Heart right ventricle (tissue), 16 donors: ENCODE results near the gene P2RY13. TPM values are rescaled to one million over a fixed set of nuclear protein-coding genes. Genes with fewer than 3 reads are reported as not detected.

Experiments used
- ATAC-seq, 8 donors: fragments of 200-7000 bp; cut with Tn5 transposase; one replicate each; pipeline ENCODE4 v1.9.1; 2020; ENCODE audit warnings: mild to moderate bottlenecking in 8 of 8, moderate library complexity in 8 of 8, moderate number of reproducible peaks in 1 of 8
- DNase-seq, 2 donors: peaks; one replicate each; pipeline ENCODE4 v3.0.0-alpha.2; 2020
- H3K27ac ChIP-seq, 10 donors: fragments of 200-600 bp; sonication (generic) in 2 of 10; one replicate each; pipeline versions ENCODE4 v1.5.0 to v1.8.0; 2020 to 2022; ENCODE audit warnings: mild to moderate bottlenecking in 3 of 10
- H3K27me3 ChIP-seq, 7 donors: fragments of 200-600 bp; one replicate each; pipeline ENCODE4 v1.8.0; 2021 to 2022; ENCODE audit warnings: mild to moderate bottlenecking in 2 of 7
- H3K36me3 ChIP-seq, 9 donors: fragments of 200-600 bp; sonication (generic) in 1 of 9; one replicate each; pipeline versions ENCODE4 v1.5.0 to v1.8.0; 2020 to 2022; ENCODE audit warnings: mild to moderate bottlenecking in 2 of 9
- H3K4me1 ChIP-seq, 9 donors: fragments of 200-600 bp; sonication (generic) in 1 of 9; one replicate each; pipeline versions ENCODE4 v1.5.0 to v1.8.0; 2020 to 2022; ENCODE audit warnings: mild to moderate bottlenecking in 4 of 9
- H3K4me3 ChIP-seq, 10 donors: fragments of 200-600 bp; sonication (generic) in 2 of 10; one replicate each; pipeline versions ENCODE4 v1.5.0 to v1.8.0; 2020 to 2022; ENCODE audit warnings: mild to moderate bottlenecking in 7 of 10, moderate library complexity in 2 of 10
- H3K9me3 ChIP-seq, 11 donors: fragments of 200-600 bp in 10 of 11; sonication (generic) in 2 of 11; one replicate each; pipeline versions ENCODE4 v1.5.0 to v1.8.0; 2013 to 2022; ENCODE audit warnings: mild to moderate bottlenecking in 2 of 11, control low read depth in 1 of 11, moderate library complexity in 1 of 11
- WGBS, 2 donors: extraction: QIAGEN DNeasy Blood & Tissue Kit; methylation state at CpG; one replicate each; pipeline ENCODE4 v1.1.7; 2013; ENCODE audit warnings: inconsistent platforms in 1 of 2; 5-methylcytosine and 5-hydroxymethylcytosine counted together
- intact Hi-C, 10 donors: fragments of 100-400 bp; cut with DNase I; formaldehyde crosslinking; loops; one replicate each; pipeline versions ENCODE4 v1.11.1 to v1.14.2; 2022
- polyA plus RNA-seq, 2 donors: library from polyadenylated mRNA; stranded (reverse); fragments of 200-250 nt; gene quantifications; one replicate each; pipeline ENCODE4 v1.2.3, GENCODE V29; 2013
- total RNA-seq, 10 donors: library from RNA; stranded (reverse); fragmentation: NEBNext Ultra II Directional in 3 of 10; extraction: Animal tissue kit (Norgen Biotek cat#: 25700) in 3 of 10; gene quantifications; one replicate each; pipeline versions ENCODE4 v1.2.1 to v1.2.4, GENCODE V29; 2021 to 2023
- TF ChIP-seq, protein P1 (sequence below), 9 donors: fragments of 200-600 bp; sonication (generic) in 2 of 9; IDR thresholded peaks; one replicate each; pipeline versions ENCODE4 v1.5.0 to v1.8.0; 2021 to 2022; ENCODE audit warnings: antibody characterized with exemption in 9 of 9, mild to moderate bottlenecking in 5 of 9, moderate library complexity in 1 of 9
- donor health status: Arrhythmogenic right ventricular cardiomyopathy.
- donor health status: ischemic (EF 13 %, LVEDD 7.1; RV severe dilation, severe dysfunction).
- donor health status: healthy with polysubstance abuse.
- donor health status: DM: no; HTN: yes; CAD: no.
- donor health status: DM: no; HTN: no; CAD: no.
- donor health status: ischemic (EF 25% LVEDD 6.9; RV normal size, moderate dysfunction).
- donor health status: ischemic (EF 25% LVEDD 5.7; RV mildly dilated, moderate dysfunction).
- donor health status: healthy.
- donor health status: DM: yes; HTN: yes; CAD: no.
- donor health status: Ischemic cardiomyopathy.
- donor health status: ischemic (EF 35%, LVEDD 5.7; RV mildly dilated, moderate dysfunction).
- donor health status: nonischemic (EF 11% LVEDD 7.7; RV severe dilation, severe dysfunction).
- donor health status: DM: yes; HTN: yes; CAD: no.
- donor health status: PGD.
- donor health status: ischemic (EF 29% LVEDD 5.4; RV normal size, mild dysfunction).
- donor health status: nonischemic (EF 23%, LVEDD 6.1; RV moderate dilation, normal function).

Gene P2RY13
- total and polyA plus RNA-seq, 12 donors: 0.14 to 4.9 (median 0.39) TPM

DNA sequence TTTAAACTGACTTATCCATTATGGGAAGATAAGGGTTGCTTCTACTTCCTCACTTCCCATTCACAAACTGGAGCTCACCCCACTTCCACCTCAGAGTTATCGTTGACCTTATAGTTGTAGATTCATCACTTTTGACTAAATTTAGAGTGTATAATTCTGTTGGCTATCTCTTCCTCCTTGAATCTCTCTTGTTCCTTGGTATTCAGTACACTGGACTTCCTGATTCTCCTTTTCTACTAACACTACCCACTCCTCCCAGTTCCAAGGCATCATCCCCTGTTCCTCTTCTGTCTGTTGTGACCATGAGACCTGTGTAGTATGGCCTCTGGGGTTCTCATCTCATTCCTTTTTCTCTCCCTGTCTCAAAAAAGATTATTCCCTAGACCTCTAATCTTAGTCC lies 6.8 kb downstream of the P2RY13 start:
- H3K9me3 ChIP-seq: no peaks in the 10 kb centered on the region
- DNase-seq (no peak), ATAC-seq (no peak)
- intact Hi-C loops: no loop called here
- 90 to 100% methylated on average over 1 of the region's 1 CpG for WGBS, 2 donors
- H3K4me3 ChIP-seq: no peak overlapping the region
- H3K4me1 ChIP-seq: peaks cover 0 to 49% (median 0%) of the 10 kb centered on the region in 9 donors
- H3K27me3 ChIP-seq: no peaks in the 10 kb centered on the region
- no peak overlapping the region for H3K27ac ChIP-seq
- H3K36me3 ChIP-seq: no peaks in the 10 kb centered on the region
- TF ChIP-seq, protein P1, sequence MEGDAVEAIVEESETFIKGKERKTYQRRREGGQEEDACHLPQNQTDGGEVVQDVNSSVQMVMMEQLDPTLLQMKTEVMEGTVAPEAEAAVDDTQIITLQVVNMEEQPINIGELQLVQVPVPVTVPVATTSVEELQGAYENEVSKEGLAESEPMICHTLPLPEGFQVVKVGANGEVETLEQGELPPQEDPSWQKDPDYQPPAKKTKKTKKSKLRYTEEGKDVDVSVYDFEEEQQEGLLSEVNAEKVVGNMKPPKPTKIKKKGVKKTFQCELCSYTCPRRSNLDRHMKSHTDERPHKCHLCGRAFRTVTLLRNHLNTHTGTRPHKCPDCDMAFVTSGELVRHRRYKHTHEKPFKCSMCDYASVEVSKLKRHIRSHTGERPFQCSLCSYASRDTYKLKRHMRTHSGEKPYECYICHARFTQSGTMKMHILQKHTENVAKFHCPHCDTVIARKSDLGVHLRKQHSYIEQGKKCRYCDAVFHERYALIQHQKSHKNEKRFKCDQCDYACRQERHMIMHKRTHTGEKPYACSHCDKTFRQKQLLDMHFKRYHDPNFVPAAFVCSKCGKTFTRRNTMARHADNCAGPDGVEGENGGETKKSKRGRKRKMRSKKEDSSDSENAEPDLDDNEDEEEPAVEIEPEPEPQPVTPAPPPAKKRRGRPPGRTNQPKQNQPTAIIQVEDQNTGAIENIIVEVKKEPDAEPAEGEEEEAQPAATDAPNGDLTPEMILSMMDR (IDR thresholded peaks at IDR 0.05): no peak

DNA sequence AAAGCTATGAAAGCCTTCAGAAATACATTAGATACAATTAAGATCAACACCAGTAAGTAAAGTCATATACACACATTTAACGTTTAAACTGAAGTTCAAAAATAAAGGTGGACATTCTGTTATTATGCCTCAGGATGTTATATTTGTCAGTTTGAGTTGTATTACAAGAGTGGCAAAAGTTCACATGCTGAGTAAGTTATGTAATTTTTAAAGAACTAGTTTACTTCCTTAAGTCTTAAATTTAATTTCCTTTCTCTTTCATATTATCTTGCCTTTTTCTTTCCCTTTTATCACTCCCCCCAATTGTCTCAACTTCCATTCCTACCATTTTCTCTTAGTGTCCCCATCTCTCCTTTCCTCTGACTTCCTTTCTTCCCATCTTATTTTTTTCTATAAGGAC lies 7.8 kb downstream of the P2RY13 start:
- TF ChIP-seq, protein P1 (IDR thresholded peaks at IDR 0.05): no peak
- ATAC-seq: no peak
- 78 to 81% methylated on average over 1 of the region's 1 CpG for WGBS, 2 donors
- Histone ChIP-seq H3K27ac (no peak overlapping the region), H3K9me3 (no peaks in the 10 kb centered on the region), H3K36me3 (no peaks in the 10 kb centered on the region), H3K4me1 (peaks cover 0 to 42% (median 0%) of the 10 kb centered on the region in 9 donors), H3K27me3 (no peaks in the 10 kb centered on the region), H3K4me3 (no peak overlapping the region)
- intact Hi-C loops: no loop called here
- no peak for DNase-seq

DNA sequence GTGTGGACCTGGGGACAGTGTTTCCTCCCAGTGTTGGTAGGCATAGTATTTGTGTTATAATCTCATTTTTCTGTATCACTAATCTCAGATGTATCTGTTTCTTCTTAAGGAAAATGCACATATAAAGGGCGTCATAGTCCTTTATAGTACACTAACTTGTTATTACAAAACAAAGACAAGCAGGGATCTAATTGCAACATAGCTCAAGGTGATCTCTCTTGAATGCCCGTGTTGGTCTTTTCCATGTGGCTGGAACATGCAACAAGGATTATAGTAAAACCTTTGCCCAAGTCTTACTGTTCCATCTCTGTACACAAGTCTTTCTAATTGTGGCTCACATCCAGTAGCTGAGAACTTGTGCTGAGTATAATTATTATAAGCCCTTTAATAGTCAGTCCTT lies 9.2 kb downstream of the P2RY13 start:
- no peaks in the 10 kb centered on the region for H3K9me3 ChIP-seq
- intact Hi-C loops: no loop called here
- H3K4me1 ChIP-seq: peaks cover 0 to 35% (median 0%) of the 10 kb centered on the region in 9 donors
- no peak overlapping the region for H3K4me3 ChIP-seq
- H3K27ac ChIP-seq: no peak overlapping the region
- no peaks in the 10 kb centered on the region for H3K27me3 ChIP-seq
- 86 to 90% methylated on average over 2 of the region's 2 CpGs for WGBS, 2 donors
- ATAC-seq: no peak
- TF ChIP-seq, protein P1 (IDR thresholded peaks at IDR 0.05): no peak
- no peak for DNase-seq
- H3K36me3 ChIP-seq: no peaks in the 10 kb centered on the region

DNA sequence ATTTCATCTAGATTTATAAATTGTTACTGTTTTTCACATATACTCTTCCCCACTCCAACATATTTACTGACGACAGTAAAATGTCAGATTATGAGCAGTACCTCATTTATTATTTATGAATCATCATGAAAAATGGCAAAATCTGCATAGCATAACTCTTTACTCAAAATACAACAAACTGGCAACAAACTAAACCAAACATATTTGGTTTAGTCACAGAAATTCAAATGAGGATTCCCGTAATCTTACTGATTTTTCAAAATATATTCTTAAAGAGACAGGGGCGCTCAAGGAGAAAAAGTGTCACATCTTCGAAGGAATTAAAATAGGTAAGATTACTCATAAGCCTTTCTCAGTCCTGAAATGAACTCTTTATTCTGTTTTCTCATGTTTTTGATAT lies 9.7 kb downstream of the P2RY13 start:
- ATAC-seq (no peak), DNase-seq (no peak)
- Histone ChIP-seq H3K27me3 (no peaks in the 10 kb centered on the region), H3K36me3 (no peaks in the 10 kb centered on the region), H3K4me3 (no peak overlapping the region), H3K9me3 (no peaks in the 10 kb centered on the region), H3K4me1 (peaks cover 0 to 35% (median 0%) of the 10 kb centered on the region in 9 donors), H3K27ac (peak overlapping the region in 1 of 10 donors; percentile 6)
- TF ChIP-seq, protein P1 (IDR thresholded peaks at IDR 0.05): no peak
- intact Hi-C loops: no loop called here
- 87 to 91% methylated on average over 4 of the region's 4 CpGs for WGBS, 2 donors
